Mesendoderm (in vitro differentiated cells): Measurements from ENCODE around the gene CCDC197.

Experiments
- DNase-seq: peaks from one replicate; pipeline ENCODE4 v3.0.0; 2013
- H2AK5ac ChIP-seq: 2 replicates; pipeline ENCODE4 v1.6.1; 2013; ENCODE audit warnings: low read length, inconsistent platforms
- H2BK120ac ChIP-seq: 2 replicates; pipeline ENCODE4 v1.6.1; 2013; ENCODE audit warnings: low read depth, mild to moderate bottlenecking, low read length, moderate library complexity, mixed read lengths
- H2BK15ac ChIP-seq: replicated peaks from 2 replicates; pipeline ENCODE4 v1.6.1; 2013; ENCODE audit warnings: low read depth, mild to moderate bottlenecking, moderate library complexity
- H2BK5ac ChIP-seq: 2 replicates; pipeline ENCODE4 v1.6.1; 2013; ENCODE audit warnings: low read length, inconsistent platforms
- H3K18ac ChIP-seq: 2 replicates; pipeline ENCODE4 v1.6.1; 2013; ENCODE audit warnings: mild to moderate bottlenecking, low read length, mixed read lengths
- H3K23ac ChIP-seq: one replicate; pipeline ENCODE4 v1.6.1; 2013; ENCODE audit warnings: low read length
- H3K27ac ChIP-seq: 2 replicates; pipeline ENCODE4 v1.5.1; 2013; ENCODE audit warnings: low read depth, mild to moderate bottlenecking, inconsistent platforms, low read length, moderate library complexity
- H3K27me3 ChIP-seq: 2 replicates; pipeline ENCODE4 v1.6.1; 2013; ENCODE audit warnings: low read length, control low read depth, mild to moderate bottlenecking, inconsistent platforms; ENCODE audit not compliant: insufficient read depth, poor library complexity
- H3K36me3 ChIP-seq: 2 replicates; pipeline ENCODE4 v1.6.1; 2013; ENCODE audit warnings: low read length, inconsistent platforms; ENCODE audit not compliant: control insufficient read depth, insufficient read depth
- H3K4ac ChIP-seq: one replicate; pipeline ENCODE4 v1.6.1; 2013; ENCODE audit warnings: low read depth, mild to moderate bottlenecking, low read length, moderate library complexity
- H3K4me1 ChIP-seq: 2 replicates; pipeline ENCODE4 v1.6.1; 2013; ENCODE audit warnings: low read depth, low read length, inconsistent platforms; ENCODE audit not compliant: control insufficient read depth
- H3K4me2 ChIP-seq: 2 replicates; pipeline ENCODE4 v1.6.1; 2013; ENCODE audit warnings: low read length
- H3K4me3 ChIP-seq: 2 replicates; pipeline ENCODE4 v1.5.1; 2013; ENCODE audit warnings: mild to moderate bottlenecking, low read length
- H3K56ac ChIP-seq: one replicate; pipeline ENCODE4 v1.6.1; 2013; ENCODE audit warnings: low read length
- H3K79me1 ChIP-seq: 2 replicates; pipeline ENCODE4 v1.6.1; 2013; ENCODE audit warnings: low read length, inconsistent platforms
- H3K79me2 ChIP-seq: 2 replicates; pipeline ENCODE4 v1.6.1; 2013; ENCODE audit warnings: mild to moderate bottlenecking, low read length; ENCODE audit not compliant: control insufficient read depth, insufficient read depth
- H3K9ac ChIP-seq: 2 replicates; pipeline ENCODE4 v1.6.1; 2013; ENCODE audit warnings: low read length, inconsistent platforms
- H4K5ac ChIP-seq: one replicate; pipeline ENCODE4 v1.6.1; 2013; ENCODE audit warnings: low read length
- H4K8ac ChIP-seq: one replicate; pipeline ENCODE4 v1.6.1; 2013; ENCODE audit warnings: low read depth, mild to moderate bottlenecking, control low read depth, low read length, moderate library complexity
- whole genome bisulfite sequencing: extraction: QIAGEN DNeasy Blood & Tissue Kit; methylation state at CpG from one replicate; pipeline ENCODE4 v1.1.7; 2013; ENCODE audit warnings: low lambda C conversion rate, missing lambda C conversion rate; ENCODE audit not compliant: insufficient coverage; ENCODE audit errors: extremely low coverage; 5-methylcytosine and 5-hydroxymethylcytosine counted together

Gene CCDC197

DNA sequence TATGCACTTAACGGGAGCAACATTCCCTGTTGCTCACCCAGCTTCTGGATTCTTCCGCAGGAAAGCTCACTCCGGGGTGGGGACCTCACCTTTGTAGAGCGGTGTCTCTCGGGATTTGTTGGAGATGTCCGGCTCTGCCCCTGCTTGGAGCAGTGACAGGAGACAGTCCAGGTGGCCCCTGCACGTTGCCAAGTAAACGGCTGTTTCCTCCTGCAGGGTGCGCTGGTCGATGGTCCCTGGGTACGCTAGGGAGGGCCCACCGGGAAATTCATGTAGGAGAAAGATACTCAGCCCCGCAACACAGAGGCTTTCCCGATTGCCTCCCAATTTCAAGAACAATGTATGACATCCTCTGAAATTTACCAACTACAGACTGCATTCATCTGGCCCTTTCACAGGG lies 43.8 kb upstream of the CCDC197 start:
- Histone ChIP-seq H3K27me3 (no peaks in the 10 kb centered on the region), H3K18ac (no peak overlapping the region), H2BK15ac (no peak overlapping the region), H3K79me2 (no peaks in the 10 kb centered on the region), H3K27ac (no peak overlapping the region), H3K4ac (no peak overlapping the region), H3K4me2 (no peak overlapping the region), H3K79me1 (no peaks in the 10 kb centered on the region), H3K36me3 (no peaks in the 10 kb centered on the region), H4K5ac (no peak overlapping the region), H3K23ac (no peak overlapping the region), H2BK5ac (no peak overlapping the region), H3K9ac (no peak overlapping the region), H3K56ac (no peak overlapping the region), H2AK5ac (no peak overlapping the region), H3K4me3 (no peak overlapping the region), H2BK120ac (no peak overlapping the region), H3K4me1 (peaks cover 4% of the 10 kb centered on the region), H4K8ac (no peak overlapping the region)
- peak; percentile 34 for DNase-seq
- no CpG with 5 or more reads among the region's 14 CpGs for WGBS

- no peak overlapping the region for H4K8ac ChIP-seq
- no peak overlapping the region for H3K4me2 ChIP-seq
- H4K5ac ChIP-seq = no peak overlapping the region
- no peak overlapping the region for H2BK120ac ChIP-seq
- H3K18ac ChIP-seq = no peak overlapping the region
- H3K4me1 ChIP-seq = peaks cover 4% of the 10 kb centered on the region
- no peak overlapping the region for H3K56ac ChIP-seq
- no peak overlapping the region for H2BK5ac ChIP-seq
- H3K27ac ChIP-seq = no peak overlapping the region
- no peak overlapping the region for H3K23ac ChIP-seq
- H3K79me1 ChIP-seq = no peaks in the 10 kb centered on the region
- no peaks in the 10 kb centered on the region for H3K79me2 ChIP-seq
- no CpG with 5 or more reads among the region's 18 CpGs for WGBS
- H2BK15ac ChIP-seq = no peak overlapping the region
- H3K4ac ChIP-seq = no peak overlapping the region
- no peak overlapping the region for H3K9ac ChIP-seq
- no peak for DNase-seq
- no peaks in the 10 kb centered on the region for H3K36me3 ChIP-seq
- no peaks in the 10 kb centered on the region for H3K27me3 ChIP-seq
- H2AK5ac ChIP-seq = no peak overlapping the region
- H3K4me3 ChIP-seq = no peak overlapping the region
Observed at GRCh38 chr14:93953739-93954515, 43.2 kb upstream of the CCDC197 start.

- H3K18ac ChIP-seq = no peak overlapping the region
- no peaks in the 10 kb centered on the region for H3K79me1 ChIP-seq
- H3K4me3 ChIP-seq = no peak overlapping the region
- H3K56ac ChIP-seq = no peak overlapping the region
- no peak overlapping the region for H2BK15ac ChIP-seq
- no peak overlapping the region for H3K4me2 ChIP-seq
- H3K27ac ChIP-seq = no peak overlapping the region
- peaks cover 6% of the 10 kb centered on the region for H3K4me1 ChIP-seq
- H4K5ac ChIP-seq = no peak overlapping the region
- no peaks in the 10 kb centered on the region for H3K79me2 ChIP-seq
- H3K4ac ChIP-seq = no peak overlapping the region
- H2BK5ac ChIP-seq = no peak overlapping the region
- DNase-seq = no peak
- no peaks in the 10 kb centered on the region for H3K27me3 ChIP-seq
- no peak overlapping the region for H2BK120ac ChIP-seq
- no peaks in the 10 kb centered on the region for H3K36me3 ChIP-seq
- H3K9ac ChIP-seq = no peak overlapping the region
- no CpG with 5 or more reads among the region's 4 CpGs for WGBS
- no peak overlapping the region for H4K8ac ChIP-seq
- no peak overlapping the region for H2AK5ac ChIP-seq
- H3K23ac ChIP-seq = no peak overlapping the region
Observed at GRCh38 chr14:93954516-93954830, 42.6 kb upstream of the CCDC197 start.

- no peak overlapping the region for H3K18ac ChIP-seq
- H3K79me2 ChIP-seq = no peaks in the 10 kb centered on the region
- H3K27me3 ChIP-seq = no peaks in the 10 kb centered on the region
- peaks cover 7% of the 10 kb centered on the region for H3K4me1 ChIP-seq
- H3K4me2 ChIP-seq = no peak overlapping the region
- no peak overlapping the region for H3K27ac ChIP-seq
- WGBS = no CpG with 5 or more reads among the region's 19 CpGs
- no peak overlapping the region for H3K23ac ChIP-seq
- H3K4me3 ChIP-seq = no peak overlapping the region
- no peak overlapping the region for H2AK5ac ChIP-seq
- DNase-seq = no peak
- H3K79me1 ChIP-seq = no peaks in the 10 kb centered on the region
- H3K9ac ChIP-seq = no peak overlapping the region
- no peak overlapping the region for H4K5ac ChIP-seq
- no peak overlapping the region for H2BK5ac ChIP-seq
- no peak overlapping the region for H3K4ac ChIP-seq
- no peak overlapping the region for H3K56ac ChIP-seq
- H2BK15ac ChIP-seq = no peak overlapping the region
- H2BK120ac ChIP-seq = no peak overlapping the region
- H3K36me3 ChIP-seq = no peaks in the 10 kb centered on the region
- H4K8ac ChIP-seq = no peak overlapping the region
Observed at GRCh38 chr14:93954900-93955849, 41.9 kb upstream of the CCDC197 start.

DNA sequence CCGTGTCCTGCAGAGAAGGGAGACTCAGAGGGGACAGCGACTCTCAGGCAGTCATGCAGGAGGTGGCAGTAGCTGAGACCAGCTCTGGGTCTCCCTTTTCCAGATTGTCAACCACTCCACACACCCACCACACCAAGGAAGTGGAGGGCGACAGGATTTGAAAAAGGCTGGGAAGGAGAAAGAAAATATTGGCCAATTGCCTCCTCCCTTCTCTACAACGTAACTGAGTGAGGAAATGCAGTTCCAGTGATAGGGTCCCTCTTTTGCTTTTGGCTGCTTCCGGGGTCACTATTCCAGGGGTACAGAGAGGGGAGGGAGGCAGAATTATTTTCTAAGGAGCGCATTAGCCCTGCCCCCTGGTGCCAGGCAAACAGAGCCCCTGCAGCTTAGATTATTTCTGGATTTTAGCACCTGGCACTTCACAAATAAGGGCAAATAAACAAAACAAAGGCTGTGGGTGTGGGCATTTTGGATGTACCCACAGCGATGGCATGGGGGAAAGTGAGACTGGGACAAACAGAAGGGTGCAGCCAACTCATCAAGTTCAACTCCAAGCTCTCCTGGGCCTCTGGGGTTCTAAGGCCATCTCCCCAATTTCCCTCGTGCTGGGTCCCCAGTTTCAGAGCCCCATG lies 41.1 kb upstream of the CCDC197 start:
- Histone ChIP-seq H4K8ac (no peak overlapping the region), H3K23ac (no peak overlapping the region), H3K4ac (no peak overlapping the region), H3K79me2 (no peaks in the 10 kb centered on the region), H3K18ac (no peak overlapping the region), H3K36me3 (no peaks in the 10 kb centered on the region), H3K4me3 (no peak overlapping the region), H3K27me3 (no peaks in the 10 kb centered on the region), H3K4me2 (no peak overlapping the region), H2AK5ac (no peak overlapping the region), H4K5ac (no peak overlapping the region), H3K4me1 (peaks cover 7% of the 10 kb centered on the region), H3K56ac (no peak overlapping the region), H3K27ac (no peak overlapping the region), H2BK5ac (no peak overlapping the region), H3K9ac (no peak overlapping the region), H2BK120ac (no peak overlapping the region), H2BK15ac (no peak overlapping the region), H3K79me1 (no peaks in the 10 kb centered on the region)
- DNase-seq = no peak
- WGBS = no CpG with 5 or more reads among the region's 8 CpGs
